CD4-positive, alpha-beta memory T cell (primary cell): ENCODE measurements around the gene CYP2B6. TPM values are rescaled to one million over a fixed set of nuclear protein-coding genes. Genes with fewer than 3 reads are reported as not detected.
"Not testable (repeated sequence)": the region's sequence is repeated elsewhere in the genome, so short reads cannot be mapped to it uniquely, and the experiment has no call there.

Experiments
- CTCF ChIA-PET: fragments of 350-600 bp; sonication (Branson Sonifier 250); formaldehyde crosslinking; loops from one replicate; lab custom pipeline; 2021; ENCODE audit warnings: inconsistent platforms; ENCODE audit not compliant: partially characterized antibody; lab: Charles Lee
- POLR2A ChIA-PET: fragments of 350-600 bp; sonication (Branson Sonifier 250); formaldehyde crosslinking; loops from one replicate; lab custom pipeline; 2021; ENCODE audit not compliant: partially characterized antibody; lab: Charles Lee
- DNase-seq, 5 donors: peaks; one replicate each; pipeline versions ENCODE4 v3.0.0 to v3.0.0-alpha.2; 2020 to 2022; ENCODE audit warnings: mixed read lengths in 1 of 5
- H3K27ac ChIP-seq: one replicate; pipeline ENCODE4 v1.7.0; 2013; ENCODE audit warnings: low read depth, low read length
- H3K27me3 ChIP-seq: 2 replicates; pipeline ENCODE4 v1.7.0; 2013; ENCODE audit warnings: mild to moderate bottlenecking, low read length, moderate library complexity; ENCODE audit not compliant: insufficient read depth
- H3K36me3 ChIP-seq: 2 replicates; pipeline ENCODE4 v1.7.0; 2013; ENCODE audit warnings: mild to moderate bottlenecking, low read length, moderate library complexity; ENCODE audit not compliant: insufficient read depth
- H3K4me1 ChIP-seq: 2 replicates; pipeline ENCODE4 v1.7.0; 2013; ENCODE audit warnings: mild to moderate bottlenecking, low read length, moderate library complexity; ENCODE audit not compliant: insufficient read depth
- H3K4me3 ChIP-seq, 2 donors: one replicate each; pipeline ENCODE4 v1.7.0; 2013; ENCODE audit warnings: low read length in 2 of 2, mild to moderate bottlenecking in 1 of 2
- H3K9me3 ChIP-seq, 2 donors: one replicate each; pipeline ENCODE4 v1.7.0; 2013; ENCODE audit warnings: low read length in 2 of 2, control low read depth in 1 of 2; ENCODE audit not compliant: control insufficient read depth in 1 of 2
- H3K27ac Mint-ChIP-seq, 7 donors: one replicate each; pipeline ENCODE4 v1.8.0; 2020 to 2021; ENCODE audit warnings: mixed read lengths in 7 of 7, mild to moderate bottlenecking in 6 of 7, inconsistent platforms in 3 of 7, moderate library complexity in 3 of 7
- H3K27me3 Mint-ChIP-seq, 2 donors: one replicate each; pipeline ENCODE4 v1.8.0; 2020 to 2021; ENCODE audit warnings: mixed read lengths in 2 of 2
- H3K36me3 Mint-ChIP-seq, 2 donors: one replicate each; pipeline ENCODE4 v1.8.0; 2020 to 2021; ENCODE audit warnings: mixed read lengths in 2 of 2, inconsistent platforms in 1 of 2, mild to moderate bottlenecking in 1 of 2
- H3K4me1 Mint-ChIP-seq, 4 donors: one replicate each; pipeline ENCODE4 v1.8.0; 2020 to 2021; ENCODE audit warnings: mixed read lengths in 4 of 4, mild to moderate bottlenecking in 1 of 4
- H3K4me3 Mint-ChIP-seq, 8 donors: one replicate each; pipeline ENCODE4 v1.8.0; 2020 to 2021; ENCODE audit warnings: mixed read lengths in 8 of 8, mild to moderate bottlenecking in 7 of 8, moderate library complexity in 6 of 8, inconsistent platforms in 3 of 8
- H3K9me3 Mint-ChIP-seq, 8 donors: one replicate each; pipeline ENCODE4 v1.8.0; 2020 to 2021; ENCODE audit warnings: mixed read lengths in 8 of 8, mild to moderate bottlenecking in 5 of 8, inconsistent platforms in 3 of 8, moderate library complexity in 1 of 8
- intact Hi-C: fragments of 100-400 bp; cut with micrococcal nuclease; formaldehyde crosslinking; loops from one replicate; pipeline ENCODE4 v1.15.1; 2023
- polyA plus RNA-seq, 2 donors: library from polyadenylated mRNA; unstranded; fragments of 300-500 nt; fragmentation: Illumina TruSeq; gene quantifications; one replicate each; pipeline ENCODE4 v1.2.3, GENCODE V29; 2021
- total RNA-seq, 2 experiments: library from RNA; stranded (reverse); gene quantifications; one replicate each; pipeline ENCODE4 v1.2.3, GENCODE V29; 2021

The CYP2B6 gene
- total and polyA plus RNA-seq, 4 experiments from 2014 or later = not detected

DNA sequence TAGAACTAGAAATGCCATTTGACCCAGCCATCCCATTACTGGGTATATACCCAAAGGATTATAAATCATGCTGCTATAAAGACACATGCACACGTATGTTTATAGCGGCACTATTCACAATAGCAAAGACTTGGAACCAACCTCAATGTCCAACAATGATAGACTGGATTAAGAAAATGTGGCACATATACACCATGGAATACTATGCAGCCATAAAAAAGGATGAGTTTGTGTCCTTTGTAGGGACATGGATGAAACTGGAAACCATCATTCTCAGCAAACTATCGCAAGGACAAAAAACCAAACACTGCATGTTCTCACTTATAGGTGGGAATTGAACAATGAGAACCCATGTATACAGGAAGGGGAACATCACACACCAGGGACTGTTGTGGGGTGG, 23.0 kb upstream of the CYP2B6 start:
- H3K4me3 Mint-ChIP-seq, H3K4me3 ChIP-seq, CTCF ChIA-PET, H3K36me3 ChIP-seq, H3K27me3 Mint-ChIP-seq, DNase-seq, POLR2A ChIA-PET, intact Hi-C loops, H3K27ac ChIP-seq, H3K9me3 ChIP-seq, H3K36me3 Mint-ChIP-seq, H3K27ac Mint-ChIP-seq, H3K27me3 ChIP-seq, H3K9me3 Mint-ChIP-seq: not testable (repeated sequence)
- H3K4me1 ChIP-seq = peaks cover 33% of the 10 kb centered on the region
- H3K4me1 Mint-ChIP-seq = peaks cover 33 to 39% (median 38%) of the 10 kb centered on the region in 4 donors

DNA sequence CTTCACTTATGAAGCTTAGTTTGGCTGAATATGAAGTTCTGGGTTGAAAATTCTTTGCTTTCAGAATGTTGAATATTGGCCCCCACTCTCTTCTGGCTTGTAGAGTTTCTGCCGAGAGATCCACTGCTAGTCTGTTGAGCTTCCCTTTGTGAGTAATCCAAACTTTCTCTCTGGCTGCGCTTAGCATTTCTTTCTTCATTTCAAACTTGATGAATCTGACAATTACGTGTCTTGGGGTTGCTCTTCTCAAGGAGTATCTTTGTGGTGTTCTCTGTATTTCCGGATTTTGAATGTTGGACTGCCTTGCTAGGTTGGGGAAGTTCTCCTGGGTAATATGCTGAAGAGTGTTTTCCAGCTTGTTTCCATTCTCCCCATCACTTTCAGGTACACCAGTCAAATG, 21.4 kb upstream of the CYP2B6 start:
- H3K36me3 ChIP-seq, H3K36me3 Mint-ChIP-seq, H3K9me3 ChIP-seq, H3K4me3 ChIP-seq, H3K9me3 Mint-ChIP-seq, H3K27ac ChIP-seq, H3K27me3 Mint-ChIP-seq, H3K27me3 ChIP-seq, DNase-seq: not testable (repeated sequence)
- intact Hi-C loops = loop anchor here (1.0 to 2.0 kb wide), 2 partner anchors 60 to 143 kb away; no protein-coding TSS in a partner anchor
- ChIA-PET CTCF (interaction anchor here (1.0 to 3.3 kb wide), 5 partner anchors 150 to 235 kb away, joined by 3 to 14 read pairs (median 4); no protein-coding TSS in a partner anchor), POLR2A (interaction anchor here (0.8 to 2.8 kb wide), 11 partner anchors 11 to 364 kb away, joined by 3 to 17 read pairs (median 3); partner anchors contain the start of genes COQ8B, HNRNPUL1 and ITPKC)
- H3K4me3 Mint-ChIP-seq = peak overlapping the region; percentile 40 to 84 (median 70)
- peak overlapping the region; percentile 80 to 95 (median 92) for H3K27ac Mint-ChIP-seq
- peaks cover 33% of the 10 kb centered on the region for H3K4me1 ChIP-seq
- H3K4me1 Mint-ChIP-seq = peaks cover 33 to 43% (median 41%) of the 10 kb centered on the region in 4 donors

DNA sequence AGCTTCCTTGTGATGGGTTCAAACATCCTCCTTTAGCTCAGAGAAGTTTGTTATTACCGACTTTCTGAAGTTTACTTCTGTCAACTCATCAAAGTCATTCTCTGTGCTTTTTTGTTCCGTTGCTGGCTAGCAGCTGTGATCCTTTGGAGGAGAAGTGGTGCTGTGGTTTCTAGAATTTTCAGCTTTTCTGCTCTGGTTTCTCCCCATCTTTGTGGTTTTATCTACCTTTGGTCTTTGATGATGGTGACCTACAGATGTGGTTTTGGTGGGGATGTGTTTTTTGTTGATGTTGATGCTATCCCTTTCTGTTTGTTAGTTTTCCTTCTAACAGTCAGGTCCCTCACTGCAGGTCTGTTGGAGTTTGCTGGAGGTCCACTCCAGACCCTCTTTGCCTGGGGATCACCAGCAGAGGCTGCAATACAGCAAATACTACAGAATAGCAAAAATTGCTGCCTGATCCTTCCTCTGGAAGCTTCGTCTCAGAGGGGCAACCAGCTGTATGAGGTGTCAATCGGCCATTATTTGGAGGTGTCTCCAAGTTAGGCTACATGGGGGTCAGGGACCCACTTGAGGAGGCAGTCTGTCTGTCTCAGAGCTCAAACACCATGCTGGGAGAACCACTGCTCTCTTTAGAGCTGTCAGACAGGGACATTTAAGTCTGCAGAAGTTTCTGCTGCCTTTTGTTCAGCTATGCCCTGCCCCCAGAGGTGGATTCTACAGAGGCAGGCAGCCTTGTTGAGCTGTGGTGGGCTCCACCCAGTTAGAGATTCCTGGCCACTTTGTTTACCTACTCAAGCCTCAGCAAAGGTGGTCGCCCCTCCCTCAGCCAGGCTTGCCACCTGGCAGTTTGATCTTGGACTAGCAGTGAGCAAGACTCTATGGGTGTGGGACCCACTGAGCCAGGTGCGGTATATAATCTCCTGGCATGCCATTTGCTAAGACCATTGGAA, 20.4 kb upstream of the CYP2B6 start:
- peaks cover 33 to 43% (median 41%) of the 10 kb centered on the region in 4 donors for H3K4me1 Mint-ChIP-seq

DNA sequence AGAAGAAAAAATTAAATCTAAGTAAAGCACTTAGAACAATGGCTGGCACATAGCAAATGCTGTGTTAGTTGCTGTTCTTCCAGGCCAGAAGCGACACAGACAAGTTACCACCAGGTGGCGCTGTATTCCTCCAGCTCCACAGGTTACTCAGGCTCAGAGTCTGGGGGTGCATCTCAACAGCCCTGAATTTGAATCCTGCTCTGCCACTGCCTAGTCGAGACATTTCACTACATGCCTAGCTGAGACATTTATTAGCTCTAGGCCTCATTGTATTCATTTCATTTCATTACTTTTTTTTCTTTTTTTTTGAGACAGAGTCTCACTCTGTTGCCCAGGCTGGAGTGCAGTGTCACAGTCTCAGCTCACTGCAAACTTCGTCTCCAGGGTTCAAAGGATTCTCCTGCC, 16.4 kb upstream of the CYP2B6 start:
- Histone ChIP-seq H3K27me3 (no peaks in the 10 kb centered on the region), H3K9me3 (no peaks in the 10 kb centered on the region), H3K27ac (no peak overlapping the region), H3K4me1 (peaks cover 22% of the 10 kb centered on the region), H3K36me3 (no peaks in the 10 kb centered on the region), H3K4me3 (no peak overlapping the region)
- H3K27me3 Mint-ChIP-seq = peaks cover 5 to 7% of the 10 kb centered on the region in 2 donors
- CTCF ChIA-PET = interaction anchor here (0.6 to 5.8 kb wide), 9 partner anchors 9 to 334 kb away, joined by 3 to 36 read pairs (median 6); no protein-coding TSS in a partner anchor
- H3K27ac Mint-ChIP-seq = peak overlapping the region in 1 of 7 donors; percentile 9
- H3K4me1 Mint-ChIP-seq = peaks cover 22 to 31% (median 26%) of the 10 kb centered on the region in 4 donors
- peak; percentile 72 to 79 (median 73) for DNase-seq
- POLR2A ChIA-PET = interaction anchor here (1.1 to 1.3 kb wide), 2 partner anchors 170 to 334 kb away, joined by 3 to 7 read pairs; no protein-coding TSS in a partner anchor
- intact Hi-C loops = loop anchor here (1.0 to 2.0 kb wide), 4 partner anchors 170 to 334 kb away; no protein-coding TSS in a partner anchor
- H3K9me3 Mint-ChIP-seq = peaks cover 0 to 4% (median 0%) of the 10 kb centered on the region in 8 donors
- no peaks in the 10 kb centered on the region for H3K36me3 Mint-ChIP-seq
- no peak overlapping the region for H3K4me3 Mint-ChIP-seq

More for the DNA sequence above, 20.4 kb upstream of the CYP2B6 start:
- H3K27me3 ChIP-seq, H3K9me3 Mint-ChIP-seq, H3K9me3 ChIP-seq, H3K36me3 ChIP-seq, H3K27me3 Mint-ChIP-seq, H3K36me3 Mint-ChIP-seq, H3K4me3 ChIP-seq: not testable (repeated sequence)
- DNase-seq = peak; percentile 70 to 87 (median 82)
- Histone ChIP-seq H3K4me1 (peaks cover 33% of the 10 kb centered on the region), H3K27ac (peak overlapping the region; percentile 6)
- peak overlapping the region; percentile 40 to 84 (median 70) for H3K4me3 Mint-ChIP-seq
- peak overlapping the region; percentile 80 to 95 (median 92) for H3K27ac Mint-ChIP-seq
- intact Hi-C loops = loop anchor here (1.0 to 2.0 kb wide), 2 partner anchors 61 to 144 kb away; no protein-coding TSS in a partner anchor
- CTCF ChIA-PET = interaction anchor here (1.0 to 3.3 kb wide), 4 partner anchors 150 to 174 kb away, joined by 3 to 14 read pairs (median 4); no protein-coding TSS in a partner anchor
- POLR2A ChIA-PET = interaction anchor here (0.6 to 2.8 kb wide), 15 partner anchors 9 to 365 kb away, joined by 3 to 17 read pairs (median 3); partner anchors contain the start of genes COQ8B, HNRNPUL1 and ITPKC

DNA sequence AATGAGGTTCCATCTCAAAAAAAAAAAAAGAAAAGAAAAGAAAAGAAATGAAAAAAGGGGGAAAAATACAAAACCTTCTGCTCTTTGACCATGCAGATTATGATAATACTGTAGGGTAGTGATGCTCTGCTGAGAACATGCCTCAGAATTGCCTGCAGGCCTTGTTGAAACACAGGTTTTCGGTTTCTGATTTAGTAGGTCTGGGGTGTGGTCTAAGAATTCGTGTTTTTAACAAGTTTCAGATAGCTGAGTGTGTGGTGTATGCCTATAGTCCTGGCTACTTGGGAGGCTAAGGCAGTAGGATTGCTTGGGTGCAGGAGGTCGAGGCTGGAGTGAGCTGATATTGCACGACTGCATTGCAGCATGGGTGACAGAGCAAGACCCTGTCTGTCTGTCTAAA, 14.9 kb upstream of the CYP2B6 start:
- H3K9me3 ChIP-seq = no peaks in the 10 kb centered on the region
- Mint-ChIP-seq H3K27me3 (peaks cover 9 to 11% of the 10 kb centered on the region in 2 donors), H3K4me1 (peaks cover 7 to 16% (median 11%) of the 10 kb centered on the region in 4 donors), H3K36me3 (no peaks in the 10 kb centered on the region), H3K27ac (peak overlapping the region in 1 of 7 donors; percentile 12), H3K9me3 (peaks cover 0 to 3% (median 0%) of the 10 kb centered on the region in 8 donors), H3K4me3 (no peak overlapping the region)
- peaks cover 7% of the 10 kb centered on the region for H3K4me1 ChIP-seq
- no peaks in the 10 kb centered on the region for H3K36me3 ChIP-seq
- POLR2A ChIA-PET = no interaction called here
- DNase-seq = no peak
- CTCF ChIA-PET = interaction anchor here (2.0 to 5.8 kb wide), 2 partner anchors 167 to 332 kb away, joined by 6 to 36 read pairs; no protein-coding TSS in a partner anchor
- no peak overlapping the region for H3K4me3 ChIP-seq
- intact Hi-C loops = no loop called here
- H3K27me3 ChIP-seq = no peaks in the 10 kb centered on the region
- no peak overlapping the region for H3K27ac ChIP-seq

DNA sequence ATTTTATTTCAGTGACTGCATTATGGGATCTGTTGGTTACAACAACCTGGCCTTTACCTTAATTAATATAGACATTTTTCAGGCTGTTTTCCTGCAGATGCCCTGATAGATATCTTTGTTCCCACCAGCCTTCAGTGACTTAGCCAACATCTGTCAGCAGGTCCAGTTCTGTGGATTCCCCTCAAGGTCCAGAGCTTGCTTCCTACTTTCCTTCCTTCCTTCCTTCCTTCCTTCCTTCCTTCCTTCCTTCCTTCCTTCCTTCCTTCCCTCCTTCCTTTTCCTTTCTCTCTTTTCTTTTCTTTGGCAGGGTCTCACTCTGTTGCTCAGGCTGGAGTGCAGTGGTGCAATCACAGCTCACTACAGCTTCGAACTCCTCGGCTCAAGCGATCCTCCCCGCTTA, 14.4 kb upstream of the CYP2B6 start:
- intact Hi-C loops = no loop called here
- Histone ChIP-seq H3K27me3 (no peaks in the 10 kb centered on the region), H3K4me1 (peaks cover under 1% of the 10 kb centered on the region), H3K4me3 (no peak overlapping the region), H3K27ac (no peak overlapping the region), H3K36me3 (no peaks in the 10 kb centered on the region), H3K9me3 (no peaks in the 10 kb centered on the region)
- Mint-ChIP-seq H3K4me3 (no peak overlapping the region), H3K9me3 (peaks cover 0 to 3% (median 0%) of the 10 kb centered on the region in 8 donors), H3K27me3 (peaks cover 13 to 14% of the 10 kb centered on the region in 2 donors), H3K4me1 (peaks cover 2 to 11% (median 6%) of the 10 kb centered on the region in 4 donors), H3K36me3 (no peaks in the 10 kb centered on the region), H3K27ac (no peak overlapping the region)
- DNase-seq = no peak
- ChIA-PET CTCF (interaction anchor here (5.8 kb wide), 1 partner anchor 167 kb away, joined by 36 read pairs; no protein-coding TSS in a partner anchor), POLR2A (no interaction called here)
